Activated B cell treated with CpG ODN at 0.5 μM for 24 hours (primary cell): Measurements from ENCODE around the gene ADISSP. TPM values are rescaled to one million over a fixed set of nuclear protein-coding genes. Genes with fewer than 3 reads are reported as not detected.

Experiments
- ATAC-seq: fragments of 200-7000 bp; cut with Tn5 transposase; one replicate; pipeline ENCODE4 v1.10.0; 2021; ENCODE audit warnings: low read depth, mild to moderate bottlenecking, moderate library complexity
- CTCF ChIA-PET: fragments of 350-600 bp; sonication (Branson Sonifier 250); formaldehyde crosslinking; loops from one replicate; lab custom pipeline; 2021; ENCODE audit warnings: antibody characterized with exemption; lab: Charles Lee
- POLR2A ChIA-PET: fragments of 350-600 bp; sonication (Branson Sonifier 250); formaldehyde crosslinking; loops from one replicate; lab custom pipeline; 2021; ENCODE audit warnings: antibody characterized with exemption; lab: Charles Lee
- DNase-seq: peaks from one replicate; pipeline ENCODE4 v3.0.0; 2022
- H3K27ac Mint-ChIP-seq: one replicate; pipeline ENCODE4 v1.8.0; 2020; ENCODE audit warnings: mixed read lengths
- H3K27me3 Mint-ChIP-seq: one replicate; pipeline ENCODE4 v1.8.0; 2021; ENCODE audit warnings: mixed read lengths
- H3K36me3 Mint-ChIP-seq: one replicate; pipeline ENCODE4 v1.8.0; 2021; ENCODE audit warnings: low read depth, mixed read lengths
- H3K4me1 Mint-ChIP-seq: one replicate; pipeline ENCODE4 v1.8.0; 2021; ENCODE audit warnings: mixed read lengths
- H3K4me3 Mint-ChIP-seq: one replicate; pipeline ENCODE4 v1.8.0; 2020; ENCODE audit warnings: mild to moderate bottlenecking, mixed read lengths
- H3K9me3 Mint-ChIP-seq: one replicate; pipeline ENCODE4 v1.8.0; 2020; ENCODE audit warnings: mixed read lengths
- CTCF ChIP-seq: fragments of 200-600 bp; IDR thresholded peaks from one replicate; pipeline ENCODE4 v1.8.0; 2022; ENCODE audit warnings: antibody characterized with exemption, mild to moderate bottlenecking
- intact Hi-C: fragments of 100-400 bp; cut with micrococcal nuclease; formaldehyde crosslinking; loops from one replicate; pipeline ENCODE4 v1.15.1; 2024
- total RNA-seq: library from RNA; stranded (reverse); gene quantifications from 2 replicates; pipeline ENCODE4 v1.2.3, GENCODE V29; 2022

ADISSP gene
- total RNA-seq, 1 donor from 2014 or later = 29.9 TPM

- Mint-ChIP-seq H3K9me3 (no peaks in the 10 kb centered on the region), H3K4me3 (no peak overlapping the region), H3K27me3 (peaks cover 15% of the 10 kb centered on the region), H3K4me1 (peaks cover 11% of the 10 kb centered on the region), H3K27ac (no peak overlapping the region), H3K36me3 (no peaks in the 10 kb centered on the region)
- ChIA-PET POLR2A (no interaction called here), CTCF (no interaction called here)
- no peak for ATAC-seq
- intact Hi-C loops = no loop called here
- DNase-seq = no peak
- no peak for TF ChIP-seq CTCF
Observed at GRCh38 chr20:3740615-3741301, 26.8 kb downstream of the ADISSP start.

DNA sequence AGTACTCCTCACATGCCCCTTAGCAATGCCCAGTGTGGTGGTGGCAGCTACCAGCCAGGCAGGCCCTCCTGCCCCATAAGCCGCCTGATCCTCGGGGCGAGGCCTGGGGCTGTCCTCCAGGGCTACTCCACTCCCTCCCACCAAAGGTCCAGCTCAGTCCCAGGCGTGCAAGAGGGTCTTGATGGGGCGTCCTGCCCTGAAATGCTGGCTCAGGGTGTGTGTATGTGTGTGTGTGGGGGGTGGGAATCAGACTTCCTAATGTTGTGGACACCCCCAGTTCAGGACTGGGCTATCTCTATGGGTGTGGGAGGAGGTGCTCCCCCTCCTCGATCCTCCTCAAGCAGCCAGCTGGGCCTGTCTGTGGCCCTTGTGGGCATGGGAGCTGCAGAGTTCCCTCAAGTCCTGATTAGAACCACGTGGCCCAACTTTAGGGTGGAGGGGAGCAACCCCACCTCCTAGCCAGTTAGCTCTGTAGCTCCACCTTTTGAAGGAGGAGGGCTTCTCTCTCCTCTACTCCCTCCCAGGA, 27.6 kb downstream of the ADISSP start:
- DNase-seq = no peak
- H3K36me3 Mint-ChIP-seq = no peaks in the 10 kb centered on the region
- ATAC-seq = no peak
- ChIA-PET POLR2A (no interaction called here), CTCF (no interaction called here)
- no peak for TF ChIP-seq CTCF
- H3K27me3 Mint-ChIP-seq = peaks cover 11% of the 10 kb centered on the region
- H3K4me1 Mint-ChIP-seq = peaks cover 8% of the 10 kb centered on the region
- H3K9me3 Mint-ChIP-seq = no peaks in the 10 kb centered on the region
- H3K27ac Mint-ChIP-seq = no peak overlapping the region
- intact Hi-C loops = no loop called here
- no peak overlapping the region for H3K4me3 Mint-ChIP-seq

DNA sequence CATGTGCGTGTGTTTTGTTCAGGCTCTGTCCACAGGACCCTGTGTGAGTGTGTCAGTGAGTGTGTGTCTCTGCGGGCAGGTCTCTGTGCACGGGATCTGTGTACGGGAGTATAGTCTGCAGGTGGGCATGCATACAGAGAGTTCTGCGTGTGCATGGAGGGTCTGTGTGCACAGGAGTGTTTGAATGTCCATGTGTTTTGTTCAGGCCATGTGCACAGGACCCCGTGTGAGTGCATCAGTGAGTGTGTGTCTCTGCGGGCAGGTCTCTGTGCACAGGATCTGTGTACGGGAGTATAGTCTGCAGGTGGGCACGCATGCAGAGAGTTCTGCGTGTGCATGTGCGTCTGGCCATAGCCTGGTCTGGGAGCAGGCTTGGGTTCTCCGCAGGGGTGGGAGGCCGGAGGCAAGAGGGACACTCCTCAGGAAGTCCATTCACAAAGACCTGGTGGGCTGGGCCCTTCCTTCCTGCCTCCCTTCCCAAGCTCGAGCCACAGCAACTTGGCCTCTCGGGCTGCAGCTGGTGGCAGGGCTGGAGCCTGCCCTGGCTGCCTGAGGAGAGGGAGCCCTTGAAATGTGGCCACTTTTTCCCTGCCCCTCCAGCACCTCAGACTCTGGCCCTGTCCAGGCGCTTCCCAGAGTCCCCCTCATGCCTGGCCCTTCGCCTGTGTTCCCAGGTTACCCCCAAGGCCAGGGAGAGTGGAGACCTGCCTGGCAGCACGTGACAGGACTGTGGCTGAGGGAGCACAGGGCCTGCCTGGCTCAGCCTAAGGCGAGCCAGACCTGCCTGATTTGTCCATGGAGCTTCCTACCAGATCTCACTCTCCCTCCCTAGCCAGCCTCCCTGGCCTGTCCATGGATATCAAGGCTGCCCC, 28.3 kb downstream of the ADISSP start:
- ChIA-PET POLR2A (no interaction called here), CTCF (no interaction called here)
- Mint-ChIP-seq H3K27me3 (peaks cover 5% of the 10 kb centered on the region), H3K4me1 (peaks cover 2% of the 10 kb centered on the region), H3K9me3 (no peaks in the 10 kb centered on the region), H3K27ac (no peak overlapping the region), H3K4me3 (no peak overlapping the region), H3K36me3 (no peaks in the 10 kb centered on the region)
- DNase-seq = no peak
- no peak for ATAC-seq
- no peak for TF ChIP-seq CTCF
- intact Hi-C loops = no loop called here

DNA sequence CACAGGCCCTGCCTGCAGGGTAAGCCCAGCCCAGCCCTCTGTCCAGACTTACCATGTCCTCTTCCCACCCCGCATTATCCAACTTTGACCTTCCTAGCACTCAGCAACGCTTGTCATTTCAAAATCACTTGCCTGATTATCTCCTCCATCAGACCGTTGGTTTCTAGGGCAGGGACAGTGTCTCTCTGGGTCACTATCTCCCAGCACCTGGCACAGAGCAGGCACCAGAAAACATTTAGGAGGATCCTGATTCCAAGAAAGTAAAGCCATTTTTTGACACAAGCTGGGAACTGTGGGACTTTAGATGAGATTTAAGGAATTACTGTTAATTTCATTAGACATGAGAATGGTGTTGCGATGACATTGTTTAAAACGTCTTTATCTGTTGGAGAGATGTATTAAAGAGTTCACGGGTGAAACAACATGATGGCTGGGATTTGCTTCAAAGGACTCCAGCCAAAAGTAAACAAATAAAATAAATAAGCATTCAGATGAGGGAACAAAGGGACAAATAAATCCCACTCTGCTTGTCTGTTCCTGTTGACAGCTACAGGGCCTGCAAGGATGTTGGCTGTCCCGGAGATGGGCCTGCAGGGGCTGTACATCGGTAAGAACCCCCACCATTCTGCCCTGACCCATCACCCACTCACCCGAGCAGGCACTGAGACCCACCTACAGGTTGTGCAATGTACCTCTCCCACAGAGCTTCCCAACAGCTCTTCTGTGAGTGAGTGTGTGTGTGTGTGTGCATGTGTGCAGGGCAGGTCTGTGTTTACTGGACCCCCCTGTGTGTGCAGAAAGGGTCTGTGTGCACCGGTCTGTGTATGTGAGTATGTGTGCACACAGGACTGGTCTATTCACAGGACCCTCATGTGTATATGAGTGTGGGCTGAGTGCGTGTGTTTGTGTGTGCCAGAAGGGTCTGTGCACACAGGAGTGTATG, 29.2 kb downstream of the ADISSP start:
- H3K27ac Mint-ChIP-seq = no peak overlapping the region
- POLR2A ChIA-PET = no interaction called here
- no peak overlapping the region for H3K4me3 Mint-ChIP-seq
- DNase-seq = no peak
- no peaks in the 10 kb centered on the region for H3K9me3 Mint-ChIP-seq
- no peaks in the 10 kb centered on the region for H3K4me1 Mint-ChIP-seq
- no peak for ATAC-seq
- H3K36me3 Mint-ChIP-seq = no peaks in the 10 kb centered on the region
- no peak for TF ChIP-seq CTCF
- CTCF ChIA-PET = no interaction called here
- intact Hi-C loops = no loop called here
- peaks cover 8% of the 10 kb centered on the region for H3K27me3 Mint-ChIP-seq
